PFSK-1 (cell line): ENCODE data around the gene RSPO3.

ENCODE experiments used
- FOXP2 ChIP-seq: optimal IDR thresholded peaks from 2 replicates; pipeline ENCODE3; 2011; ENCODE audit warnings: borderline replicate concordance, control low read depth, inconsistent platforms; ENCODE audit not compliant: insufficient read depth; ENCODE audit errors: extremely low read length, extremely low read depth
- POLR2AphosphoS5 ChIP-seq: IDR thresholded peaks from 2 replicates; pipeline ENCODE4 v1.6.1; 2012; ENCODE audit warnings: low read depth, mild to moderate bottlenecking, control low read depth, low read length, moderate library complexity
- SIN3A ChIP-seq: IDR thresholded peaks from 2 replicates; pipeline ENCODE4 v1.6.1; 2012; ENCODE audit warnings: mild to moderate bottlenecking, low read length, moderate library complexity, borderline replicate concordance; ENCODE audit not compliant: insufficient read depth
- TAF1 ChIP-seq: IDR thresholded peaks from 2 replicates; pipeline ENCODE4 v1.6.1; 2012; ENCODE audit warnings: low read length, control low read depth, borderline replicate concordance; ENCODE audit not compliant: insufficient read depth
- TF ChIP-seq, protein P1 (sequence below), 2 experiments: IDR thresholded peaks; 2 replicates each; pipeline versions ENCODE4 v1.6.1 to v1.8.0; 2011 to 2012; ENCODE audit warnings: low read depth in 2 of 2, low read length in 2 of 2, control low read depth in 1 of 2, inconsistent platforms in 1 of 2, mild to moderate bottlenecking in 1 of 2, moderate library complexity in 1 of 2; ENCODE audit not compliant: insufficient read depth in 1 of 2

Gene RSPO3

DNA sequence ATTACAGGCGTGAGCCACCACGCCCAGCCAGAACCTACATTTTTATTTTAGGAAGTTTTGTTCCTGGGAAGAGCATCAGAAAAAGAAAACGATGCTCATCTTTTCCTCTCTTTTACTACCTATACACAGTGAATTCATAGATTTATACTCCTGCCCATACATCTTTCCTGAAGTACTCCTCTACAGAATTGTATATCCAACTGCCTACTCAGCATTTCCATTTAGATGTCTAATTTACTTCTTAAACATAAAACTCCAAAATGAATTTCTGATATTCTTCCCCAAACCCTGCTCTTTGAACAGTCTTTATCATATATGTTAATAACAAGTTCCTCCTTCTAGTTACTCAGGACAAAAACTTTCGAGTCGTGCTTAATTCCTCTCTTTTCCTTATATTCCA is 39.8 kb upstream of the RSPO3 start:
- TF ChIP-seq FOXP2 (no peak), TAF1 (no peak), SIN3A (no peak), POLR2AphosphoS5 (no peak)
- TF ChIP-seq, protein P1, sequence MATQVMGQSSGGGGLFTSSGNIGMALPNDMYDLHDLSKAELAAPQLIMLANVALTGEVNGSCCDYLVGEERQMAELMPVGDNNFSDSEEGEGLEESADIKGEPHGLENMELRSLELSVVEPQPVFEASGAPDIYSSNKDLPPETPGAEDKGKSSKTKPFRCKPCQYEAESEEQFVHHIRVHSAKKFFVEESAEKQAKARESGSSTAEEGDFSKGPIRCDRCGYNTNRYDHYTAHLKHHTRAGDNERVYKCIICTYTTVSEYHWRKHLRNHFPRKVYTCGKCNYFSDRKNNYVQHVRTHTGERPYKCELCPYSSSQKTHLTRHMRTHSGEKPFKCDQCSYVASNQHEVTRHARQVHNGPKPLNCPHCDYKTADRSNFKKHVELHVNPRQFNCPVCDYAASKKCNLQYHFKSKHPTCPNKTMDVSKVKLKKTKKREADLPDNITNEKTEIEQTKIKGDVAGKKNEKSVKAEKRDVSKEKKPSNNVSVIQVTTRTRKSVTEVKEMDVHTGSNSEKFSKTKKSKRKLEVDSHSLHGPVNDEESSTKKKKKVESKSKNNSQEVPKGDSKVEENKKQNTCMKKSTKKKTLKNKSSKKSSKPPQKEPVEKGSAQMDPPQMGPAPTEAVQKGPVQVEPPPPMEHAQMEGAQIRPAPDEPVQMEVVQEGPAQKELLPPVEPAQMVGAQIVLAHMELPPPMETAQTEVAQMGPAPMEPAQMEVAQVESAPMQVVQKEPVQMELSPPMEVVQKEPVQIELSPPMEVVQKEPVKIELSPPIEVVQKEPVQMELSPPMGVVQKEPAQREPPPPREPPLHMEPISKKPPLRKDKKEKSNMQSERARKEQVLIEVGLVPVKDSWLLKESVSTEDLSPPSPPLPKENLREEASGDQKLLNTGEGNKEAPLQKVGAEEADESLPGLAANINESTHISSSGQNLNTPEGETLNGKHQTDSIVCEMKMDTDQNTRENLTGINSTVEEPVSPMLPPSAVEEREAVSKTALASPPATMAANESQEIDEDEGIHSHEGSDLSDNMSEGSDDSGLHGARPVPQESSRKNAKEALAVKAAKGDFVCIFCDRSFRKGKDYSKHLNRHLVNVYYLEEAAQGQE (IDR thresholded peaks at IDR 0.05; ENCODE audit: insufficient read depth in 1 of 2, low read depth in 2 of 2, low read length in 2 of 2) = no peak

DNA sequence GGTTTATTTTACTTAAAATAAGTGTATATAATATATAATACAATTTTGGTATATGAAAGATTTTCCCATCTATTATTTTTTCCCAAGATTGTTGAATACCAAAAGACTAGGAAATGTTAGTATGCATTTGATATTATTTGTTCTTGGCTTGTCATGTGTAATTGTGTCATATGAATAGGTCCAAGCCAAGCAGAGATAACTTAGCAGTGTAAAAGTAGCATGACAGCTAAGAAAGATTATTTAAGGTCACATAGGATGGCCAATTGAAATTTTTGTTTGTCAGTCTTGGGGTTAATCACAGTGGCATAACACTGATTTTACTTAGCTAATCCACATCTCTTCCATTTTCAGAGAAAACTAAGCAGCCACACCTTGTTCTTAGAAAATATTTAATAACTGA is 38.8 kb upstream of the RSPO3 start:
- TF ChIP-seq, protein P1 (IDR thresholded peaks at IDR 0.05; ENCODE audit: insufficient read depth in 1 of 2, low read depth in 2 of 2, low read length in 2 of 2) = no peak
- TF ChIP-seq SIN3A = no peak
- TF ChIP-seq POLR2AphosphoS5 = no peak
- TF ChIP-seq TAF1 = no peak
- TF ChIP-seq FOXP2 = no peak

DNA sequence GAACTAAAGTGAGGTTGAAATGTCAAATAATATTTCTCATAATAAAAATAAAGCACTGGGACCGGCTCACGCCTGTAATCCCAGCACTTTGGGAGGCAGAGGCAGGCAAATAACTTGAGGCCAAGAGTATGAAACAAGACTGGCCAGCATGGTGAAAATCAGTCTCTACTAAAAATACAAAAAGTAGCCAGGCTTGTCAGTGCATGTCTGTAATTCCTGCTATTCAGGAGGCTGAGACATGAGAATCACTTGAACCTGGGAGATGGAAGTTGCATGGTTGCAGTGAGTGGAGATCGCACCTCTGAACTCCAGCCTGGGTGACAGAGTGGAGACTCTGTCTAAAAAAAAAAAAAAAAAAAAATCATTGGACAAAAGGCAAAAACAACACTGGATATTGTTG is 38.4 kb upstream of the RSPO3 start:
- no peak for TF ChIP-seq FOXP2
- TF ChIP-seq, protein P1 (IDR thresholded peaks at IDR 0.05; ENCODE audit: insufficient read depth in 1 of 2, low read depth in 2 of 2, low read length in 2 of 2) = no peak
- no peak for TF ChIP-seq TAF1

DNA sequence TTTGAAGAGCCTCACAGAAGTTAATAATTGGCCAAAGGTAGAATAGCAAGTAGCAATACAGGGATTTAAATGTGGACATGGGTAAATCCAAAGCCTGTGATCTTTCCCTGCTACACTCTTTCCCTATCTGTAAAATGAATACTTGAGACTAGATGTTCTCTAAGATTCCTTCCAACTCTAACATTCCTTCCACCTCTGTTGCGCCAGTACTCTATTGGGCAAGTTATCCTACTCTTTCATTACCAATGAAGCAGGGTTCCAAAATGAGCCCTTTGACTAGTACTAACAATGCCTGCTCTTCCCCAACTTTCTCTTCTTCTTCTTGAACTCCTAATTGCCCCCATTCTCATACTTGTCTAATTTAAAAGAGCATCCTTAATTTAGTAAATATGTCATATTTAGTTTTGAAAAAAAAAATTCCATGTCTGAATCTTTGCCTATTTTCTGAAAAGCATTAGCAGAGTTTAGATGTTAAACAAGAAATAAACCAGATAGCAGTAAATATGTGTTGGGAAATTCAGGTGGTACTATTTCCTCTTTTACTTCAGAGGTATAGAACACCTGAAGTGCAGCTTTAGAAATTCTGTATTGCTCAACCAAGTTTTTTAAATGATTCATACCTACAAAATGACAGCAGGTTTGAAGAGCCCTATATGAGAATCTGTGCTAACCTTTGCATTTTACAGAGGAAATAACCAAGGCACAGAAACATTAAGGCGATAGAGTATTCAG is 35.1 kb upstream of the RSPO3 start:
- TF ChIP-seq, protein P1 (IDR thresholded peaks at IDR 0.05; ENCODE audit: insufficient read depth in 1 of 2, low read depth in 2 of 2, low read length in 2 of 2) = no peak
- TF ChIP-seq POLR2AphosphoS5 = no peak
- TF ChIP-seq SIN3A = no peak
- TF ChIP-seq TAF1 = no peak
- no peak for TF ChIP-seq FOXP2

DNA sequence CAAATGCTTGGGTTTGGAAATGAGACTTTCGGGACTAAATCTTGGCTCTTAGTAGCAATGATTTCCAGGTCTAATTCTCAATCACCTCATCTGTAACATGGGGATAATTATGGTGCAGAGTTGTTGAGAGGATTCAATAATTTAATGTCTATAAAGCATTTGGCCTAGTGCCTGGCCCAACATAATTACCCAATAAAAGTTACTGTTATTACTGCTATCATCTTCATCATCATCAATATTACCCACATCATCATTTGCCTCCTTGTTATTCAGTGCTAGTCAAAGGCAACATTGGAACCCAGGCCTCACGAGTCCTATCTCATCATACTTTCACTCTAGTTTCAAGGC is 34.5 kb upstream of the RSPO3 start:
- TF ChIP-seq POLR2AphosphoS5 = no peak
- no peak for TF ChIP-seq TAF1
- TF ChIP-seq, protein P1 (IDR thresholded peaks at IDR 0.05; ENCODE audit: insufficient read depth in 1 of 2, low read depth in 2 of 2, low read length in 2 of 2) = no peak
- TF ChIP-seq FOXP2 = no peak
- no peak for TF ChIP-seq SIN3A
